HL-60/S4 (cell line): ENCODE measurements around the gene CBX6.

Experiments
- in situ Hi-C: fragments of 300-500 bp; cut with MboI; formaldehyde crosslinking; loops from 2 replicates; pipeline ENCODE4 v1.14.3; 2022; ENCODE audit warnings: low sequenced_read_pairs

CBX6 gene

GRCh38 chr22:38827510-38827909 lies 44.5 kb downstream of the CBX6 start:
- in situ Hi-C loops = no loop called here

- in situ Hi-C loops = no loop called here
Measured at GRCh38 chr22:38826801-38827200, 45.2 kb downstream of the CBX6 start.

GRCh38 chr22:38826386-38826785 lies 45.6 kb downstream of the CBX6 start:
- in situ Hi-C loops = no loop called here

- in situ Hi-C loops = no loop called here
Measured at GRCh38 chr22:38824585-38824984, 47.4 kb downstream of the CBX6 start.

- in situ Hi-C loops = no loop called here
Measured at GRCh38 chr22:38823637-38824036, 48.4 kb downstream of the CBX6 start.

- in situ Hi-C loops = no loop called here
Measured at GRCh38 chr22:38823076-38823475, 48.9 kb downstream of the CBX6 start.

GRCh38 chr22:38820020-38820419 lies 52.0 kb downstream of the CBX6 start:
- in situ Hi-C loops = no loop called here

GRCh38 chr22:38819387-38819940 lies 52.6 kb downstream of the CBX6 start:
- in situ Hi-C loops = no loop called here

GRCh38 chr22:38817196-38817595 lies 54.8 kb downstream of the CBX6 start:
- in situ Hi-C loops = no loop called here

GRCh38 chr22:38815842-38816241 lies 56.2 kb downstream of the CBX6 start:
- in situ Hi-C loops = no loop called here
